GM19452 (cell line): Measurements from ENCODE around the gene TIPIN.
A peak's percentile ranks its signal among the peaks of the same experiment; 100 is the strongest.
"Not testable (repeated sequence)": the region's sequence is repeated elsewhere in the genome, so short reads cannot be mapped to it uniquely, and the experiment has no call there.

Experiments
- ATAC-seq: cut with Tn5 transposase; IDR thresholded peaks from one replicate; pipeline ENCODE4 v1.9.1; 2021; ENCODE audit not compliant: unreplicated experiment

TIPIN gene

GRCh38 chr15:66386204-66387123, 30.0 kb upstream of the TIPIN start, which contains the start of gene MAP2K1:
MAP2K1 (plus strand) TSS chr15:66386912; CDS start chr15:66387348, 436 bp downstream.
- peak; percentile 63 for ATAC-seq

GRCh38 chr15:66381376-66381775, 24.9 kb upstream of the TIPIN start:
- not testable (repeated sequence) for ATAC-seq

DNA sequence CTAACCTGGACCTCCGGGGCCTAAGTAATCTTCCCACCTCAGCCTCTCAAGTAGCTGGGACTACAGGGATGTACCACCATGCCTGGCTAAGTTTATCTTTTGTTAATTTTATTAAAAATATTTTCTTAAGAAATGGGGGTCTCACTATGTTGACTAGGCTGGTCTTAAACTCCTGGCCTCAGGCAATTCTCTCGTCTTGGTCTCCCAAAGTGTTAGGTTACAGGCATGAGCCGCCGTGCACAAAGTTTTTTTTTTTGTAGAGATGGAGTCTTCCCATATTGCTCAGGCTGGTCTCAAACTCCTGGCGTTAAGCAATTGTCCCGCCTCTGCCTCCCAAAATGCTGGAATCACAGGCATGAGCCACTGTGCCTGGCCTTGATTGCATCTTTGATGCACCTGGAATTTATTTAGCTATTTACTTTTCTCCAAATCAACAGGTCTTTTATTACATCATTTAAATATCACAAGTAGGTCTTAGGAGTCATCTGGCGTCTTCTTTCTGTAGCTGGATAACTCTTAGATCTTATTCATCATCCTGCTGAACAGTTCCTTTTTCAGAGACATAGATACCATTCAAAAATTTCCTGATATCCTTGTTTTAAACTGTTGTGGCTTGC, 22.4 kb upstream of the TIPIN start:
- ATAC-seq, result no peak

DNA sequence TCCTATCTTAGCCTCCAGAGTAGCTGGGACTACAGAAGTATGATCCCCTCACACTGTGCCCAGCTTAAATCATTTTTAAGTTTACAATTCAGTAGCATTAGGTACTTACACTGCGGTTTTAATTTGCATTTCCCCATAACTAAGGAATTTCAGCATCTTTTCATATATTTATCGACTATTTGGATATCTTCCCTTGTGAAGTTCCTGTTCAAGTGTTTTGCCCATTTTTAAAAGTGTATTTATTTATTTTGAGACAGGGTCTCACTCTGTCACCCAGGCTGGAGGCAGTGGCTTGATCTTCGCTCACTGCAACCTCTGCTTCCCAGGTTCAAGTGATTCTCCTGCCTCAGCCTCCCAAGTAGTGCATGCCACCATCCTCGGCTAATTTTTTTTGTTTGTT, 17.7 kb upstream of the TIPIN start:
- no peak for ATAC-seq

GRCh38 chr15:66369773-66370651, 13.5 kb upstream of the TIPIN start:
- no peak for ATAC-seq

- no peak for ATAC-seq
Observed at GRCh38 chr15:66364944-66365528, 8.6 kb upstream of the TIPIN start.

- no peak for ATAC-seq
Observed at GRCh38 chr15:66362776-66363175, 6.3 kb upstream of the TIPIN start.

DNA sequence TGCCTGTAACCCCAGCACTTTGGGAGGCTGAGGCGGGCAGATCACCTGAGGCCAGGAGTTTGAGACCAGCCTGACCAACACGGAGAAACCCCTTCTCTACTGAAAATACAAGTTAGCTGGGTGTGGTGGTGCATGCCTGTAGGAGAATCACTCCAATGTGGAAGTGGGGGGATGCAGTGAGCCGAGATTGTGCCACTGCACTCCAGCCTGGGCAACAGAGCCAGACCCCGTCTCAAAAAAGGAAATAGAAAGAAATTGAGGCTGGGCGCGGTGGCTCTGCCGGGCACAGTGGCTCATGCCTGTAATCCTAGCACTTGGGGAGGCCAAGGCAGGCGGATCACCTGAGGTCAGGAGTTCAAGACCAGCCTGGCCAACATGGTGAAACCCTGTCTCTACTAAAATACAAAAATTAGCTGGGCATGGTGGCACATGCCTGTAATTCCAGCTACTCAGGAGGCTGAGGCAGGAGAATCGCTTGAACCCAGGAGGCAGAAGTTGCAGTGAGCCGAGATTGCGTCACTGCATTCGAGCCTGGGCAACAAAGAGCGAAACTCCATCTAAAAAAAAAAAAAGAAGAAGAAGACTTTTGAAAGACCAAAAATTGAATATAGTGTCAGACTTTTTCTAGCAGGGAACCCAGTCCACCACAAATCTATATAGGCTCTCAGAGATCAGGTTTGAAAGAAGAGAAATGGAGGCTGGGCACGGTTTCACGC, 5.4 kb upstream of the TIPIN start:
- ATAC-seq, result not testable (repeated sequence)

DNA sequence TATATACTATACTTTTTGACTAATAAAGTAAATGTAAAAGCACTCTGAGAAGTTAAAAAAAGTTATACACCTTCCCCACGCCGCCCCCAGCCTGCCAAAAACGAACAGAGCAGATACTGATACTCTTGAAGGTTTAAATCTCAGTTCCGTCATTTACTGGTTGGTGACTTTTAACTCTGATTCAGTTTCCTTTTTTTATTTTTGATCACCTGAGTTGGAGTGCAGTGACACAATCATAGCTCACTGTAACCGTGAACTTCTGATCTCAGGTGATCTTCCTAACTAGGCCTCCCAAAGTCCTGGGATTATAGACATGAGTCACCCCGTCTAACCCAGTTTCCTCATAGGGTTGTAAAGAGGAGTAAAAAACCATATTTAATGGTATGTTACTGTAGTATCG, 3.3 kb upstream of the TIPIN start:
- ATAC-seq, result no peak

DNA sequence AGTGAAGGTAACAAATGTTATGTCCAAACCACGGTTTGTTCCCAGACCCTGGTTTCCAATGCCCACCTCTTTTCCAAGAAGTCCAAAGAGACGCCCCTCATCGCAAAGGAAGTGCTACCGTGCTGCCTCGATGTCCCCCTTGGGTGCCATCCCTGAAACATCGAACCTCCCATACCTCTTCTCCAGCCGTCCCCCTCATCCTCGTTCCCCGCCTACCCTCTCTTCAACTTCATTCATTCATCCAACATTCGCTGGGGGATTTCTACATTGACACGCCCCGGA, 467 bp downstream of the TIPIN start:
- ATAC-seq, result no peak

DNA sequence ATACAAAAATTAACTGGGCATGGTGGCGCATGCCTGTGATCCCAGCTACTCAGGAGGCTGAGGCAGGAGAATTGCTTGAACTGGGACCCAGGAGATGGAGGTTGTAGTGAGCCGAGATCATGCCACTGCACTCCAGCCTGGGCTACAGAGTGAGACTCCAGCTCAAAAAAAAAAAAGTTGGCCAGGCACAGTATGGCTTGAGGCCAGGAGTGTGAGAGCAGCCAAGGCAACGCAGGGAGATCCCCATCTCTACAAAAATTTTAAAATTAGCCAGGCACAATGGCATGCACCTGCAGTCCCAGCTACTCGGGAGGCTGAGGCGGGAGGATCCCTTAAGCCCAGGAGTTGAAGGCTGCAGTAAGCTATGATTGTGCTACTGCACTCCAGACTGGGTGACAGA, 8.0 kb downstream of the TIPIN start:
- ATAC-seq, result not testable (repeated sequence)

- ATAC-seq, result no peak
Observed at GRCh38 chr15:66328771-66329170, 27.7 kb downstream of the TIPIN start.

DNA sequence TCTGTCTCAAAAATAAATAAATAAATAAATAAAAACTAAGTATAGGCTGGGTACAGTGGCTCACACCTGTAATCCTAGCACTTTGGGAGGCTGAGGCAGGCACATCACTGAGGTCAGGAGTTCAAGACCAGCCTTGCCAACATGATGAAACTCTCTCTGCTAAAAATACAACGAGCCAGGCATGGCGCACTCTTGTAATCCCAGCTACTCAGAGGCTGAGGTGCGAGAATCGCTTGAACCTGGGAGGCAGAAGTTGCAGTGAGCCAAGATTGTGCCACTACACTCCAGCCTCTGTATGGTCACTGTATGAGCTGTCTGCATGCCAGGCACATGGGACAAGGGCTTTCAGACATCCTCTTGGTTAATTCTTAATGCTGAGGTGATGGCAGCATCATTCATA, 28.7 kb downstream of the TIPIN start:
- ATAC-seq, result no peak

DNA sequence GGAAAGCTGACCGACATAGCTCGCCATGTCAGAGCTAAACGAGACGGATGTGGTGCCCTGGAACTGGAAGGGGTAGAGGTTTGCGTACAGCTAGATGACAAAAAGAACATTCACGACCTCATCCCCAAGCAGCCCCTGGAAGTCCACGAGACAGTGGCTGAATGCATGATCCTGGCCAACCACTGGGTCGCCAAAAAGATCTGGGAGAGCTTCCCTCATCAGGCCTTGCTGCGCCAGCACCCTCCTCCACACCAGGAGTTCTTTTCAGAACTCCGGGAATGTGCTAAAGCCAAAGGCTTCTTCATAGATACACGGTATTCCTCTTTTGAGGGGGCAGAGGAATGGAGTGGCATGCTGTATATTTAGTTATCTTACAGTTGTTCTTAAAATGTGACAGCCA, 30.4 kb downstream of the TIPIN start:
- ATAC-seq, result no peak

DNA sequence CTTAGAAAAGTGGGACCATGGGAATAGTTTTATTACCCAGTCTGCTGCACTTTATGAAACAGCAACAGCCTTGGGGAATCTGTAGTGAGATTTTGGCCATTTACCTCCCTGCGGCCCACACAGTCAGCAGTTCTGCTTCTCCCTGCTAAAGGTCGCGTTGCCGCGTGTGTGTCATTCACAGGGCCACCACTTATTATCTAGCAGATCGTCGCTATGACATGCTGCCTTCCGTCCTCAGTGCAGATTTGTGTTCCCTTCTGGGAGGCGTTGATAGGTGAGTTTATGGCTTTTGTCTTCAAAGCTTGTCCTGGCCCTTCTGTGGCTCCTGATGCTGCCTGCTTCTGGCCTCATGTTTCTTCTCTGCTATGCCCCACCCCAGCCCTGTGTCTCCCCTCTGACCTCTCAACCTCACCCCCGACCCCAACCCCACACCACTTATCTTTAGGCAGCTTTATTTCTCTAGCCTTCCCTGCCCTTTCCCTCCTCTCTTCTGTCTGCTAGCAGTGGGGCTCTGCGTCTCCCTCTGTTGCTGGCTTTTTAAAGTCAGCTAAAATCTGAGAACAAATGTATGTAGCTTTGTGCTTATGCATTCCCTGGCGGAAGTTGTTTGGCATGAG, 33.1 kb downstream of the TIPIN start:
- ATAC-seq, result no peak

DNA sequence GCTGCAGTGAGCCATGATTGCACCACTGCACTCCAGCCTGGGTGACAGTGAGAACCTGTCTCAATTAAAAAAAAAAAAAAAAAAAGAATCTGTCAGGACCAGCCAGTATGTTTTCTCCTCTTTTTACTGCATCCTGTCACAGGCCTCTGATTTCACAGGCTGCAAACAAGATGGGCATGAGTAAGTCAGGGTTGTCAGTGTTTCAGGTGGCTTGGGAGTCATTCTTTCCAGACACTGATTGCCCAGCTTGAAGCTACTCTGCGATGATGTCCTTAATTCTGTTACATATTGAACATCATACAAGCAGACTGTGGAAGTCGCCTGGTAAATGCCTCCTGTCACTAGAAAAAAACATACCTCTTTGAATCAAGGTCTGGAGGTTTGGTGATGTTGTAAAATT, 44.3 kb downstream of the TIPIN start:
- ATAC-seq, result no peak

- ATAC-seq, result no peak
Observed at GRCh38 chr15:66310786-66311185, 45.7 kb downstream of the TIPIN start.

GRCh38 chr15:66309828-66310227, 46.7 kb downstream of the TIPIN start:
- no peak for ATAC-seq

DNA sequence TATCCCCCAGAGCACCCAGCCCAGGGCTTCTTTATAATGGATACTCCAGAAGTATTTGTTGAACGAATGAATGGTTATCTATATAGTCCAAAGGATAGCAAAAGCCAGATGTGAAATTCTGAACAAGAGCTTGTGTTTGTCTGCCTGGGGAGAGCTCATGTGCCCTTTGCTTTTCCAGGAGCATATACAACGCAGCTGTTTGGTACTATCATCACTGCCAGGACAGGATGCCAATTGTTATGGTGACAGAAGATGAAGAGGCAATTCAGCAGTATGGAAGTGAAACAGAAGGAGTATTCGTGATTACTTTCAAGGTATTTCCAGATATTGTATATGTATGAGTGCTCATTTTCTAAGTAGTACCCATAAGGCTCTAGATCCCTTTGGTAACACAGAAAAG, 48.0 kb downstream of the TIPIN start:
- ATAC-seq, result no peak

DNA sequence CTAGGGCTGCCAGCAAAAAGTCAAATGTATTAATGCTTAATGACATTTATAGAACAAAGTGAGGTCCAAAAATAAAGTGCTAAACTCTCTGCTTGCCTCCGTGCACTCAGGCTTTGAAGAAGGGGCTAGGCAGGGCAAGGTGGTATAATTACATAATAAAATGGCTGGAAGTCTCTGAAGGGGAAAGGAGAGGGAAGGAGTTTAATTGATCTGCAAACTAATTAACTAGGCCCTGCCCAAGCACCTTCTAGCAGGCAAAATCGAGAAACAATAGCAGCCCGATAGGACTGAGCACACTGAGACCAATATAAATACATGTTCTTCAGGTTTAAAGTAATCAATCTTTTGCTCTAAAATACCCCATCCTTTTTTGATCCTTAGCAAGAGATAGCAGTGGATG, 50.1 kb downstream of the TIPIN start:
- no peak for ATAC-seq
